Measurements from ENCODE around the gene BTBD16. TPM values are rescaled to one million over a fixed set of nuclear protein-coding genes. Genes with fewer than 3 reads are reported as not detected.
A peak's percentile ranks its signal among the peaks of the same experiment; 100 is the strongest.

Gene BTBD16
- total and polyA plus RNA-seq, 2 of the 4 experiments (the other 2 are of a cell fraction): not detected

DNA sequence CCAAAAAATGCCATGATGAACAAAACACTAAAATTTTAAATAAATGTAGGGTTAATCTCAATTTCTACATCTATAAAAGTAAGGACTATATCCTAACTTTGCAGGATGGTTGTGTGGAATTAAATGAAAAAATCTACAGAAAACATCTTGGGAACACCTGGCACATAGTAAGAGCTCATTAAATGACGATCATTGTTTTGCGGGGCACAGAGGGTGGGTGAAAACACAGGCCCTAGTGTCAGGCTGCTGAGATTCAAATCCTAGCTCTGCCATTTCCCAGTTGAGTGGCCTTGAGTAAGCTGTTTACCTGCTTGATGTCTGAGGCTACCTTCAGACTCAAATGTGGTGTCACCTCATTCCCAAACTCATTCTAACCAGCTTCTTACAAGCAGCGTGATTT is 35.6 kb downstream of the BTBD16 start:
- Histone ChIP-seq H3K18ac (ENCODE audit: low read depth, low read length) (peak overlapping the region; percentile 49; the same call in 1 of the 2 replicates), H3K23ac (ENCODE audit: low read depth, low read length) (no peak overlapping the region), H2BK15ac (ENCODE audit: low read depth, low read length) (no peak overlapping the region; the same call in 2 of the 3 replicates), H3K4ac (ENCODE audit: low read depth, low read length) (no peak overlapping the region), H2AK9ac (replicated peaks; ENCODE audit: low read depth, low read length, poor library complexity) (no peak overlapping the region), H4K5ac (ENCODE audit: low read depth, low read length) (0 out of 2 replicates have a peak overlapping the region, but pooled peaks have one; percentile 53), H4K91ac (ENCODE audit: insufficient read depth, low read depth, low read length) (no peak overlapping the region; the same call in 1 of the 2 replicates), H3K4me2 (ENCODE audit: low read depth, low read length) (no peak overlapping the region), H3K79me1 (ENCODE audit: low read depth in 1 of 2, low read length in 2 of 2) (no peaks in the 10 kb centered on the region), H2BK5ac (ENCODE audit: low read depth, low read length, poor library complexity, severe bottlenecking) (no peak overlapping the region), H3K27ac (ENCODE audit: insufficient read depth, low read length) (no peak overlapping the region), H3K9me1 (ENCODE audit: insufficient read depth, low read length) (peaks cover 8% of the 10 kb centered on the region), H2BK120ac (ENCODE audit: low read depth, low read length) (no peak overlapping the region), H3K9me3 (ENCODE audit: control insufficient read depth, insufficient read depth, low read length) (no peaks in the 10 kb centered on the region; the same call in 1 of the 2 replicates), H4K8ac (ENCODE audit: low read depth in 2 of 2, low read length in 2 of 2) (no peak overlapping the region), H2BK20ac (ENCODE audit: low read depth, low read length) (no peak overlapping the region), H3K9ac (ENCODE audit: low read depth, low read length) (no peak overlapping the region), H3K27me3 (ENCODE audit: control insufficient read depth, insufficient read depth, low read length) (no peaks in the 10 kb centered on the region), H3K4me1 (ENCODE audit: control insufficient read depth, insufficient read depth, low read length) (peaks cover 8% of the 10 kb centered on the region), H3K4me3 (ENCODE audit: insufficient read depth, low read depth, low read length) (no peak overlapping the region), H3K36me3 (ENCODE audit: control insufficient read depth, insufficient read depth, low read length) (no peaks in the 10 kb centered on the region), H3K56ac (ENCODE audit: extremely low read depth, insufficient read depth, low read length) (no peak overlapping the region), H2AK5ac (ENCODE audit: low read depth, low read length) (peak overlapping the region; percentile 35; the same call in 1 of the 2 replicates), H4K20me1 (ENCODE audit: insufficient read depth, low read length) (no peaks in the 10 kb centered on the region), H3K14ac (replicated peaks; ENCODE audit: low read depth, low read length) (no peak overlapping the region), H2AFZ (replicated peaks; ENCODE audit: low read length, poor library complexity) (no peak overlapping the region)
- no peak for DNase-seq
- CTCF ChIA-PET: interaction anchor here (2.4 kb wide), 1 partner anchor 8 kb away, joined by 8 read pairs; no protein-coding TSS in a partner anchor
- in situ Hi-C loops (cut with MboI; ENCODE audit: low sequenced_read_pairs): no loop called here
- POLR2A ChIA-PET (ENCODE audit: unreplicated experiment): no interaction called here
- dilution Hi-C loops (cut with HindIII; ENCODE audit: low sequenced_read_pairs, unreplicated experiment): no loop called here
- ATAC-seq (ENCODE audit: low read depth): no peak
- 100% methylated on average over 2 of the region's 3 CpGs; no CpG with 5 or more reads in 1 of the 2 experiments for WGBS, 2 experiments (ENCODE audit: extremely low coverage in 2 of 2, insufficient read length in 1 of 2)
- no TSS peak for BruUV-seq (replicated peaks)
- intact Hi-C loops (cut with micrococcal nuclease): loop anchor here (5.0 kb wide), 1 partner anchor 36 kb away; no protein-coding TSS in a partner anchor
- no peak for TF ChIP-seq MAZ (IDR thresholded peaks at IDR 0.05; ENCODE audit: borderline replicate concordance, low read depth, low read length)
- no peak for TF ChIP-seq RAD21 (IDR thresholded peaks at IDR 0.05; ENCODE audit: low read length)
- no peak for TF ChIP-seq CEBPB (IDR thresholded peaks at IDR 0.05; ENCODE audit: low read depth, low read length)
- TF ChIP-seq BHLHE40 (IDR thresholded peaks at IDR 0.05; ENCODE audit: low read depth, low read length): no peak
- TF ChIP-seq NFE2L2 (IDR thresholded peaks at IDR 0.05; ENCODE audit: low read depth, low read length): no peak
- no peak for TF ChIP-seq MAFK (IDR thresholded peaks at IDR 0.05; ENCODE audit: low read depth, low read length)
- TF ChIP-seq FOS (IDR thresholded peaks at IDR 0.05; ENCODE audit: low read depth, low read length): no peak
- no peak for TF ChIP-seq MXI1 (IDR thresholded peaks at IDR 0.05; ENCODE audit: borderline replicate concordance, low read depth, low read length)
- TF ChIP-seq, protein P1, sequence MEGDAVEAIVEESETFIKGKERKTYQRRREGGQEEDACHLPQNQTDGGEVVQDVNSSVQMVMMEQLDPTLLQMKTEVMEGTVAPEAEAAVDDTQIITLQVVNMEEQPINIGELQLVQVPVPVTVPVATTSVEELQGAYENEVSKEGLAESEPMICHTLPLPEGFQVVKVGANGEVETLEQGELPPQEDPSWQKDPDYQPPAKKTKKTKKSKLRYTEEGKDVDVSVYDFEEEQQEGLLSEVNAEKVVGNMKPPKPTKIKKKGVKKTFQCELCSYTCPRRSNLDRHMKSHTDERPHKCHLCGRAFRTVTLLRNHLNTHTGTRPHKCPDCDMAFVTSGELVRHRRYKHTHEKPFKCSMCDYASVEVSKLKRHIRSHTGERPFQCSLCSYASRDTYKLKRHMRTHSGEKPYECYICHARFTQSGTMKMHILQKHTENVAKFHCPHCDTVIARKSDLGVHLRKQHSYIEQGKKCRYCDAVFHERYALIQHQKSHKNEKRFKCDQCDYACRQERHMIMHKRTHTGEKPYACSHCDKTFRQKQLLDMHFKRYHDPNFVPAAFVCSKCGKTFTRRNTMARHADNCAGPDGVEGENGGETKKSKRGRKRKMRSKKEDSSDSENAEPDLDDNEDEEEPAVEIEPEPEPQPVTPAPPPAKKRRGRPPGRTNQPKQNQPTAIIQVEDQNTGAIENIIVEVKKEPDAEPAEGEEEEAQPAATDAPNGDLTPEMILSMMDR (conservative IDR thresholded peaks at IDR 0.05; ENCODE audit: low read depth, low read length): no peak

All from IMR-90 (cell line).